K562 (cell line): Measurements from ENCODE around the gene CEP250. TPM values are rescaled to one million over a fixed set of nuclear protein-coding genes. Genes with fewer than 3 reads are reported as not detected.
A peak's percentile ranks its signal among the peaks of the same experiment; 100 is the strongest.

Experiments used
- CC2D1A ChIP-seq: fragments of 450-650 bp; IDR thresholded peaks from 2 replicates; pipeline ENCODE4 v1.6.1; 2017; ENCODE audit warnings: mild to moderate bottlenecking
- CSDE1 ChIP-seq, 2 experiments: fragments of 450-650 bp; IDR thresholded peaks; 2 replicates each; pipeline ENCODE4 v1.6.1; 2016; ENCODE audit warnings: mild to moderate bottlenecking in 1 of 2
- E2F5 ChIP-seq: sonication (generic); formaldehyde crosslinking; IDR thresholded peaks from 2 replicates; pipeline ENCODE4 v1.8.0; 2022; ENCODE audit warnings: mild to moderate bottlenecking, missing genetic modification reagents
- JUN ChIP-seq, 2 experiments: sonication (generic) in 1 of 2; formaldehyde crosslinking in 1 of 2; IDR thresholded peaks; 2 replicates each; pipeline versions ENCODE4 v1.6.1 to v1.8.0; 2012 to 2022; ENCODE audit warnings: borderline replicate concordance in 2 of 2, mild to moderate bottlenecking in 2 of 2, improper control_type of control experiment in 1 of 2, low read depth in 1 of 2, low read length in 1 of 2, missing genetic modification reagents in 1 of 2
- PRPF4 ChIP-seq: fragments of 200-400 bp; formaldehyde crosslinking; IDR thresholded peaks from one replicate; pipeline ENCODE4 v1.6.1; 2017; ENCODE audit warnings: low read length, low read depth, mild to moderate bottlenecking; ENCODE audit not compliant: insufficient read depth, poor library complexity, severe bottlenecking
- RFX1 ChIP-seq: fragments of 450-650 bp; IDR thresholded peaks from 2 replicates; pipeline ENCODE4 v1.6.1; 2016; ENCODE audit warnings: mild to moderate bottlenecking, moderate library complexity
- THRA ChIP-seq: fragments of 450-650 bp; IDR thresholded peaks from 2 replicates; pipeline ENCODE4 v1.6.1; 2017; ENCODE audit warnings: mild to moderate bottlenecking, moderate library complexity
- USF2 ChIP-seq: sonication (generic); formaldehyde crosslinking; IDR thresholded peaks from 2 replicates; pipeline ENCODE4 v1.5.0; 2020; ENCODE audit warnings: missing genetic modification reagents
- ZBTB34 ChIP-seq: fragments of 250-450 bp; sonication (Bioruptor Pico); IDR thresholded peaks from 2 replicates; pipeline ENCODE4 v1.8.0; 2021; ENCODE audit warnings: mild to moderate bottlenecking, moderate library complexity
- ZFP36 ChIP-seq: fragments of 150-350 bp; IDR thresholded peaks from 2 replicates; pipeline ENCODE4 v1.6.1; 2018; ENCODE audit warnings: low read length, low read depth; ENCODE audit not compliant: partially characterized antibody
- polyA plus RNA-seq, 8 experiments: library from polyadenylated mRNA; depleted of rRNA in 4 of 8; stranded (reverse) in 5 of 8; unstranded in 3 of 8; fragments of >200 nt; fragmentation: Nextera tagmentation in 2 of 8; fragmentation: Illumina TruSeq in 1 of 8; extraction: Ambion mirVana in 2 of 8; extraction: Trizol in 1 of 8; gene quantifications; 2 replicates each; pipeline versions ENCODE4 v1.2.1 to v1.2.3, GENCODE V29; 2011 to 2014; ENCODE audit warnings: inconsistent platforms in 1 of 8, missing spikeins in 1 of 8
- total RNA-seq, 7 experiments: library from RNA; depleted of rRNA in 6 of 7; stranded (reverse); fragments of >200 nt in 6 of 7; fragmentation: Illumina TruSeq in 2 of 7; extraction: Trizol in 2 of 7; gene quantifications; 2 replicates each; pipeline versions ENCODE4 v1.2.1 to v1.2.3, GENCODE V29; 2011 to 2021; ENCODE audit warnings: low replicate concordance in 1 of 7
- TF ChIP-seq, protein P1 (sequence below): sonication (generic); formaldehyde crosslinking; IDR thresholded peaks from 2 replicates; pipeline ENCODE4 v1.8.0; 2023; ENCODE audit warnings: missing genetic modification reagents, mild to moderate bottlenecking, borderline replicate concordance
- TF ChIP-seq, protein P2 (sequence below): IDR thresholded peaks from 2 replicates; pipeline ENCODE4 v1.6.1; 2011; ENCODE audit not compliant: insufficient read length; ENCODE audit errors: extremely low read depth

CEP250 gene
- total and polyA plus RNA-seq, 9 of the 15 experiments (the other 6 are each of a cell fraction or from before 2014, with no cell fraction given), result 2.5 to 41.9 (median 20.5) TPM

GRCh38 chr20:35541783-35542662, 86.6 kb downstream of the CEP250 start, which contains the start of gene ERGIC3 (continued):
- no peak for TF ChIP-seq ZBTB34 (CRISPR knock-in tag)
- no peak for TF ChIP-seq THRA
- TF ChIP-seq CC2D1A, result no peak
- no peak for TF ChIP-seq ZFP36
- no peak for TF ChIP-seq PRPF4
- TF ChIP-seq CSDE1 (IDR thresholded peaks at IDR 0.05), result no peak
- TF ChIP-seq, protein P1, sequence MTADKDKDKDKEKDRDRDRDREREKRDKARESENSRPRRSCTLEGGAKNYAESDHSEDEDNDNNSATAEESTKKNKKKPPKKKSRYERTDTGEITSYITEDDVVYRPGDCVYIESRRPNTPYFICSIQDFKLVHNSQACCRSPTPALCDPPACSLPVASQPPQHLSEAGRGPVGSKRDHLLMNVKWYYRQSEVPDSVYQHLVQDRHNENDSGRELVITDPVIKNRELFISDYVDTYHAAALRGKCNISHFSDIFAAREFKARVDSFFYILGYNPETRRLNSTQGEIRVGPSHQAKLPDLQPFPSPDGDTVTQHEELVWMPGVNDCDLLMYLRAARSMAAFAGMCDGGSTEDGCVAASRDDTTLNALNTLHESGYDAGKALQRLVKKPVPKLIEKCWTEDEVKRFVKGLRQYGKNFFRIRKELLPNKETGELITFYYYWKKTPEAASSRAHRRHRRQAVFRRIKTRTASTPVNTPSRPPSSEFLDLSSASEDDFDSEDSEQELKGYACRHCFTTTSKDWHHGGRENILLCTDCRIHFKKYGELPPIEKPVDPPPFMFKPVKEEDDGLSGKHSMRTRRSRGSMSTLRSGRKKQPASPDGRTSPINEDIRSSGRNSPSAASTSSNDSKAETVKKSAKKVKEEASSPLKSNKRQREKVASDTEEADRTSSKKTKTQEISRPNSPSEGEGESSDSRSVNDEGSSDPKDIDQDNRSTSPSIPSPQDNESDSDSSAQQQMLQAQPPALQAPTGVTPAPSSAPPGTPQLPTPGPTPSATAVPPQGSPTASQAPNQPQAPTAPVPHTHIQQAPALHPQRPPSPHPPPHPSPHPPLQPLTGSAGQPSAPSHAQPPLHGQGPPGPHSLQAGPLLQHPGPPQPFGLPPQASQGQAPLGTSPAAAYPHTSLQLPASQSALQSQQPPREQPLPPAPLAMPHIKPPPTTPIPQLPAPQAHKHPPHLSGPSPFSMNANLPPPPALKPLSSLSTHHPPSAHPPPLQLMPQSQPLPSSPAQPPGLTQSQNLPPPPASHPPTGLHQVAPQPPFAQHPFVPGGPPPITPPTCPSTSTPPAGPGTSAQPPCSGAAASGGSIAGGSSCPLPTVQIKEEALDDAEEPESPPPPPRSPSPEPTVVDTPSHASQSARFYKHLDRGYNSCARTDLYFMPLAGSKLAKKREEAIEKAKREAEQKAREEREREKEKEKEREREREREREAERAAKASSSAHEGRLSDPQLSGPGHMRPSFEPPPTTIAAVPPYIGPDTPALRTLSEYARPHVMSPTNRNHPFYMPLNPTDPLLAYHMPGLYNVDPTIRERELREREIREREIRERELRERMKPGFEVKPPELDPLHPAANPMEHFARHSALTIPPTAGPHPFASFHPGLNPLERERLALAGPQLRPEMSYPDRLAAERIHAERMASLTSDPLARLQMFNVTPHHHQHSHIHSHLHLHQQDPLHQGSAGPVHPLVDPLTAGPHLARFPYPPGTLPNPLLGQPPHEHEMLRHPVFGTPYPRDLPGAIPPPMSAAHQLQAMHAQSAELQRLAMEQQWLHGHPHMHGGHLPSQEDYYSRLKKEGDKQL (CRISPR knock-in tag), result no peak
- TF ChIP-seq, protein P2, sequence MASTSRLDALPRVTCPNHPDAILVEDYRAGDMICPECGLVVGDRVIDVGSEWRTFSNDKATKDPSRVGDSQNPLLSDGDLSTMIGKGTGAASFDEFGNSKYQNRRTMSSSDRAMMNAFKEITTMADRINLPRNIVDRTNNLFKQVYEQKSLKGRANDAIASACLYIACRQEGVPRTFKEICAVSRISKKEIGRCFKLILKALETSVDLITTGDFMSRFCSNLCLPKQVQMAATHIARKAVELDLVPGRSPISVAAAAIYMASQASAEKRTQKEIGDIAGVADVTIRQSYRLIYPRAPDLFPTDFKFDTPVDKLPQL, result no peak
- TF ChIP-seq JUN (IDR thresholded peaks at IDR 0.05; ENCODE audit: borderline replicate concordance, low read depth, low read length), result no peak
- no peak; the same call in 1 of the 2 replicates for TF ChIP-seq JUN (CRISPR knock-in tag; IDR thresholded peaks at IDR 0.05; ENCODE audit: borderline replicate concordance)
- TF ChIP-seq RFX1, result peak; percentile 81
- TF ChIP-seq E2F5 (CRISPR knock-in tag), result no peak; the same call in 1 of the 2 replicates
- no peak for TF ChIP-seq USF2 (CRISPR knock-in tag)
